HepG2 (cell line): ENCODE results near the gene CLEC3A. TPM values are rescaled to one million over a fixed set of nuclear protein-coding genes. Genes with fewer than 3 reads are reported as not detected.

Experiments
- ATAC-seq: fragments of 200-7000 bp; cut with Tn5 transposase; 3 replicates; pipeline ENCODE4 v1.9.1; 2020; ENCODE audit warnings: mild to moderate bottlenecking, moderate library complexity
- BruUV-seq: library from RNA; stranded (reverse); fragments of 400-500 nt; replicated peaks from 2 replicates; lab custom pipeline; 2021; lab: Mats Ljungman, UMichigan
- CTCF ChIA-PET: fragments of 300-600 bp; formaldehyde crosslinking; extraction: SDS; loops from one replicate; lab custom pipeline; 2021; ENCODE audit warnings: low total read pairs, inconsistent platforms, low intra/inter-chr PET ratio; lab: Yijun Ruan, JAX
- POLR2A ChIA-PET: fragments of 350-600 bp; sonication (Branson Sonifier 250); formaldehyde crosslinking; loops from one replicate; lab custom pipeline; 2020; ENCODE audit warnings: antibody characterized with exemption, inconsistent platforms; lab: Yijun Ruan, JAX
- DNase-seq: peaks from one replicate; pipeline ENCODE4 v3.0.0-alpha.2; 2015; ENCODE audit warnings: low spot score
- FAIRE-seq: peaks from 3 replicates; lab custom pipeline; 2011; peaks lifted over from hg19 to GRCh38; lab: Jason Lieb, UNC
- H2AFZ ChIP-seq: one replicate; pipeline ENCODE4 v1.6.1; 2011; ENCODE audit warnings: low read length, inconsistent platforms
- H3K27ac ChIP-seq: fragments of 300-600 bp; 3 replicates; pipeline ENCODE4 v1.8.0; 2011; ENCODE audit warnings: mixed run types, mild to moderate bottlenecking, mixed read lengths, low read length, inconsistent platforms; ENCODE audit not compliant: insufficient read depth; ENCODE audit errors: extremely low read length
- H3K27me3 ChIP-seq, 2 experiments: fragments of 200-600 bp in 1 of 2; 2 replicates in 1 of 2; 3 replicates in 1 of 2; pipeline versions ENCODE4 v1.6.0 to v1.8.0; 2011; ENCODE audit warnings: low read length in 2 of 2, mild to moderate bottlenecking in 2 of 2, moderate library complexity in 2 of 2, inconsistent platforms in 1 of 2; ENCODE audit not compliant: insufficient read depth in 2 of 2, control insufficient read depth in 1 of 2
- H3K36me3 ChIP-seq, 2 experiments: fragments of 200-600 bp in 1 of 2; replicated peaks in 1 of 2; 2 replicates in 1 of 2; 3 replicates in 1 of 2; pipeline versions ENCODE4 v1.5.1 to v1.8.0; 2011; ENCODE audit warnings: low read length in 2 of 2, inconsistent platforms in 1 of 2; ENCODE audit not compliant: insufficient read depth in 2 of 2, control insufficient read depth in 1 of 2
- H3K4me1 ChIP-seq: 2 replicates; pipeline ENCODE4 v1.5.1; 2012; ENCODE audit warnings: low read length, inconsistent platforms; ENCODE audit not compliant: insufficient read depth
- H3K4me2 ChIP-seq: 2 replicates; pipeline ENCODE4 v1.6.0; 2011; ENCODE audit warnings: low read depth, low read length, inconsistent platforms
- H3K4me3 ChIP-seq, 3 experiments: fragments of 200-600 bp in 1 of 3; sonication (generic), shearing (Covaris generic) in 1 of 3; replicated peaks in 1 of 3; 2 replicates each; pipeline ENCODE4 v1.5.1; 2011 to 2016; ENCODE audit warnings: low read length in 3 of 3, inconsistent platforms in 2 of 3, low read depth in 2 of 3, mild to moderate bottlenecking in 2 of 3, control low read depth in 1 of 3, mixed read lengths in 1 of 3; ENCODE audit not compliant: insufficient read depth in 1 of 3
- H3K79me2 ChIP-seq: one replicate; pipeline ENCODE4 v1.6.1; 2011; ENCODE audit warnings: low read length, inconsistent platforms; ENCODE audit not compliant: insufficient read depth
- H3K9ac ChIP-seq: 2 replicates; pipeline ENCODE4 v1.6.0; 2011; ENCODE audit warnings: mild to moderate bottlenecking, low read depth, low read length, inconsistent platforms; ENCODE audit not compliant: insufficient read depth
- H3K9me3 ChIP-seq: 2 replicates; pipeline ENCODE4 v1.5.1; 2012; ENCODE audit warnings: mild to moderate bottlenecking, low read length
- H4K20me1 ChIP-seq: 2 replicates; pipeline ENCODE4 v1.6.0; 2011; ENCODE audit warnings: inconsistent platforms, mild to moderate bottlenecking, low read length, moderate library complexity; ENCODE audit not compliant: insufficient read depth
- FOXK1 ChIP-seq: sonication (generic); formaldehyde crosslinking; IDR thresholded peaks from 2 replicates; pipeline ENCODE4 v1.4.0; 2020; ENCODE audit warnings: low read depth, missing genetic modification reagents, borderline replicate concordance
- PAWR ChIP-seq: sonication (generic); formaldehyde crosslinking; IDR thresholded peaks from 2 replicates; pipeline ENCODE4 v1.4.0; 2020; ENCODE audit warnings: missing genetic modification reagents, mild to moderate bottlenecking, borderline replicate concordance
- REL ChIP-seq: sonication (generic); formaldehyde crosslinking; conservative IDR thresholded peaks from 2 replicates; pipeline ENCODE4 v1.8.0; 2022; ENCODE audit warnings: mild to moderate bottlenecking, missing genetic modification reagents, moderate library complexity
- SAFB2 ChIP-seq: sonication (generic); formaldehyde crosslinking; IDR thresholded peaks from 2 replicates; pipeline ENCODE4 v1.5.1; 2020; ENCODE audit warnings: missing genetic modification reagents, low read depth, mild to moderate bottlenecking, borderline replicate concordance
- STAG1 ChIP-seq: sonication (generic); formaldehyde crosslinking; IDR thresholded peaks from 2 replicates; pipeline ENCODE4 v1.4.0; 2020; ENCODE audit warnings: missing genetic modification reagents
- TGIF2 ChIP-seq: IDR thresholded peaks from 2 replicates; pipeline ENCODE4 v1.6.1; 2016; ENCODE audit warnings: control low read depth, missing compliant biosample characterization
- TSC22D2 ChIP-seq: sonication (generic); formaldehyde crosslinking; IDR thresholded peaks from 2 replicates; pipeline ENCODE4 v1.5.1; 2020; ENCODE audit warnings: missing genetic modification reagents, mild to moderate bottlenecking, borderline replicate concordance
- ZC3H4 ChIP-seq: sonication (generic); formaldehyde crosslinking; IDR thresholded peaks from 2 replicates; pipeline ENCODE4 v1.4.0; 2020; ENCODE audit warnings: missing genetic modification reagents, borderline replicate concordance
- ZNF230 ChIP-seq: sonication (generic); formaldehyde crosslinking; IDR thresholded peaks from 2 replicates; pipeline ENCODE4 v1.4.0; 2020; ENCODE audit warnings: mild to moderate bottlenecking, missing genetic modification reagents
- ZNF367 ChIP-seq: sonication (generic); formaldehyde crosslinking; IDR thresholded peaks from 2 replicates; pipeline ENCODE4 v1.4.0; 2020; ENCODE audit warnings: missing genetic modification reagents, borderline replicate concordance
- ZNF720 ChIP-seq: sonication (generic); formaldehyde crosslinking; IDR thresholded peaks from 2 replicates; pipeline ENCODE4 v1.4.0; 2020; ENCODE audit warnings: missing genetic modification reagents
- WGBS: methylation state at CpG from one replicate; pipeline ENCODE4 v1.1.6; 2017; ENCODE audit warnings: low lambda C conversion rate; 5-methylcytosine and 5-hydroxymethylcytosine counted together
- in situ Hi-C: cut with HindIII; loops from 2 replicates; pipeline ENCODE4 v1.10.0; 2017; ENCODE audit warnings: low pct_unique_long_range_greater_than_20kb; ENCODE audit not compliant: extremely low pct_ligation_motif_present
- intact Hi-C: fragments of 100-400 bp; cut with micrococcal nuclease; formaldehyde crosslinking; loops from one replicate; pipeline ENCODE4 v1.10.0; 2022; ENCODE audit not compliant: unreplicated experiment
- polyA plus RNA-seq, 8 experiments: library from polyadenylated mRNA; depleted of rRNA in 3 of 8; stranded (reverse) in 7 of 8; unstranded in 1 of 8; fragments of >200 nt; fragmentation: Illumina TruSeq in 4 of 8; extraction: Trizol in 4 of 8; gene quantifications; 2 replicates each; pipeline versions ENCODE4 v1.2.1 to v1.2.3, GENCODE V29; 2011 to 2016; ENCODE audit warnings: low read depth in 4 of 8, missing spikeins in 1 of 8, mixed read lengths in 1 of 8; ENCODE audit not compliant: insufficient read depth in 1 of 8
- total RNA-seq, 5 experiments: library from RNA; depleted of rRNA; stranded (reverse); fragments of >200 nt; fragmentation: Illumina TruSeq; extraction: Trizol; gene quantifications; 2 replicates each; pipeline ENCODE4 v1.2.3, GENCODE V29; 2016; ENCODE audit warnings: low read depth in 1 of 5
- TF ChIP-seq, protein P1 (sequence below): sonication (generic); formaldehyde crosslinking; IDR thresholded peaks from 2 replicates; pipeline ENCODE4 v1.4.0; 2020; ENCODE audit warnings: missing genetic modification reagents
- TF ChIP-seq, protein P2 (sequence below): IDR thresholded peaks from 2 replicates; pipeline ENCODE4 v1.6.1; 2016; ENCODE audit warnings: low read depth, missing genetic modification reagents, missing compliant biosample characterization
- TF ChIP-seq, protein P3 (sequence below): sonication (generic); formaldehyde crosslinking; IDR thresholded peaks from 2 replicates; pipeline ENCODE4 v1.4.0; 2020; ENCODE audit warnings: missing genetic modification reagents, low read depth, mild to moderate bottlenecking, borderline replicate concordance

The CLEC3A gene
- total and polyA plus RNA-seq, 2 of the 13 experiments (the other 11 are each of a cell fraction or from before 2014, with no cell fraction given): not detected

DNA sequence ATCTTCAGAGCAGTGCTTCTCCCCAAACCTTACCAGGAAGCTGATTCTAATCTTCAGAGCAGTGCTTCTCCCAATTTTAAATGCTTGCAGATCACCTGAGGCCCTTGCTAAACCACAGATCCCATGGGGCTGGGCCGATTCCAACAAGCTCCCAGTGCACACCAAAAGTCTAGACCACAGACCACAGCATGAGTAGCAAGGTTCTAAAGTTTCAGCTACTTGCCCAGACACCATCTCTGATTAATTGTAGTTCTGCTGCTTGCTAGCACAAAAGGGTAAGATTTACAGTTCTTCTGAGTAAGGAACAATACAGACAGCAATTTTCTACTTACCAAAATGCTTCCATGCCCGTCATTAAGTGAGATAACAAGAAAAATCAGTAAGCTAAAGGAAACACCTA lies 12.2 kb downstream of the CLEC3A start (continued):
- TF ChIP-seq TSC22D2 (CRISPR knock-in tag): no peak
- TF ChIP-seq FOXK1 (CRISPR knock-in tag): no peak
- no peak for TF ChIP-seq ZNF720 (CRISPR knock-in tag)
- no peak for TF ChIP-seq ZNF367 (CRISPR knock-in tag)
- no peak for TF ChIP-seq SAFB2

DNA sequence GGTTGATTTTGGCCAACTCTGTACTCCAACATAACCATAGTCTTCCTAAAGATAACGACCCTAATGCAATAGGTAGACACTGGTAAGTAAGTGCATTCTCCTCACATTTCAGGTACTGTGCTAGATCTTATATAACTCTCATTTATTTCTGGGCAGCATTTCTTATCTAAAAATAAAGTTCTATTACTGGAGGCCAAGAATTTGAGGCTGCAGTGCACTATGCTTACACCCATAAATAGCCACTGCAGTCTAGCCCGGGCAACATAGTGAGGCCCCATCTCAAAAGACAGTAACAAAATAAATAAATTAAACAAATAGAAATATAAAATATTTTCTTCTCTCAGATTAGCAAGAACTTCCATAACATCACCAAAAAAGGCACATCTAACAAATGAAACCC lies 12.7 kb downstream of the CLEC3A start:
- no peaks in the 10 kb centered on the region for H3K9me3 ChIP-seq
- H3K4me3 ChIP-seq: no peak overlapping the region
- H3K27ac ChIP-seq: no peak overlapping the region
- no peaks in the 10 kb centered on the region for H3K4me1 ChIP-seq
- no peak for ATAC-seq
- intact Hi-C loops: no loop called here
- H3K9ac ChIP-seq: no peak overlapping the region
- ChIA-PET CTCF (no interaction called here), POLR2A (no interaction called here)
- no TSS peak for BruUV-seq
- FAIRE-seq: no peak
- DNase-seq: no peak
- in situ Hi-C loops: no loop called here
- no peaks in the 10 kb centered on the region for H3K36me3 ChIP-seq
- WGBS: 2% methylated on average over 2 of the region's 2 CpGs
- no peak overlapping the region for H2AFZ ChIP-seq
- no peaks in the 10 kb centered on the region for H3K79me2 ChIP-seq
- no peaks in the 10 kb centered on the region for H4K20me1 ChIP-seq
- H3K27me3 ChIP-seq: no peaks in the 10 kb centered on the region; a peak in 1 of 5 replicates
- H3K4me2 ChIP-seq: no peak overlapping the region
- no peak for TF ChIP-seq REL (CRISPR knock-in tag)
- TF ChIP-seq, protein P1, sequence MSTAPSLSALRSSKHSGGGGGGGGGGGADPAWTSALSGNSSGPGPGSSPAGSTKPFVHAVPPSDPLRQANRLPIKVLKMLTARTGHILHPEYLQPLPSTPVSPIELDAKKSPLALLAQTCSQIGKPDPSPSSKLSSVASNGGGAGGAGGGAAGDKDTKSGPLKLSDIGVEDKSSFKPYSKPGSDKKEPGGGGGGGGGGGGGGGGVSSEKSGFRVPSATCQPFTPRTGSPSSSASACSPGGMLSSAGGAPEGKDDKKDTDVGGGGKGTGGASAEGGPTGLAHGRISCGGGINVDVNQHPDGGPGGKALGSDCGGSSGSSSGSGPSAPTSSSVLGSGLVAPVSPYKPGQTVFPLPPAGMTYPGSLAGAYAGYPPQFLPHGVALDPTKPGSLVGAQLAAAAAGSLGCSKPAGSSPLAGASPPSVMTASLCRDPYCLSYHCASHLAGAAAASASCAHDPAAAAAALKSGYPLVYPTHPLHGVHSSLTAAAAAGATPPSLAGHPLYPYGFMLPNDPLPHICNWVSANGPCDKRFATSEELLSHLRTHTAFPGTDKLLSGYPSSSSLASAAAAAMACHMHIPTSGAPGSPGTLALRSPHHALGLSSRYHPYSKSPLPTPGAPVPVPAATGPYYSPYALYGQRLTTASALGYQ (CRISPR knock-in tag): no peak
- TF ChIP-seq STAG1 (CRISPR knock-in tag): no peak
- no peak for TF ChIP-seq TGIF2 (CRISPR knock-in tag)
- no peak for TF ChIP-seq PAWR (CRISPR knock-in tag)
- TF ChIP-seq, protein P2, sequence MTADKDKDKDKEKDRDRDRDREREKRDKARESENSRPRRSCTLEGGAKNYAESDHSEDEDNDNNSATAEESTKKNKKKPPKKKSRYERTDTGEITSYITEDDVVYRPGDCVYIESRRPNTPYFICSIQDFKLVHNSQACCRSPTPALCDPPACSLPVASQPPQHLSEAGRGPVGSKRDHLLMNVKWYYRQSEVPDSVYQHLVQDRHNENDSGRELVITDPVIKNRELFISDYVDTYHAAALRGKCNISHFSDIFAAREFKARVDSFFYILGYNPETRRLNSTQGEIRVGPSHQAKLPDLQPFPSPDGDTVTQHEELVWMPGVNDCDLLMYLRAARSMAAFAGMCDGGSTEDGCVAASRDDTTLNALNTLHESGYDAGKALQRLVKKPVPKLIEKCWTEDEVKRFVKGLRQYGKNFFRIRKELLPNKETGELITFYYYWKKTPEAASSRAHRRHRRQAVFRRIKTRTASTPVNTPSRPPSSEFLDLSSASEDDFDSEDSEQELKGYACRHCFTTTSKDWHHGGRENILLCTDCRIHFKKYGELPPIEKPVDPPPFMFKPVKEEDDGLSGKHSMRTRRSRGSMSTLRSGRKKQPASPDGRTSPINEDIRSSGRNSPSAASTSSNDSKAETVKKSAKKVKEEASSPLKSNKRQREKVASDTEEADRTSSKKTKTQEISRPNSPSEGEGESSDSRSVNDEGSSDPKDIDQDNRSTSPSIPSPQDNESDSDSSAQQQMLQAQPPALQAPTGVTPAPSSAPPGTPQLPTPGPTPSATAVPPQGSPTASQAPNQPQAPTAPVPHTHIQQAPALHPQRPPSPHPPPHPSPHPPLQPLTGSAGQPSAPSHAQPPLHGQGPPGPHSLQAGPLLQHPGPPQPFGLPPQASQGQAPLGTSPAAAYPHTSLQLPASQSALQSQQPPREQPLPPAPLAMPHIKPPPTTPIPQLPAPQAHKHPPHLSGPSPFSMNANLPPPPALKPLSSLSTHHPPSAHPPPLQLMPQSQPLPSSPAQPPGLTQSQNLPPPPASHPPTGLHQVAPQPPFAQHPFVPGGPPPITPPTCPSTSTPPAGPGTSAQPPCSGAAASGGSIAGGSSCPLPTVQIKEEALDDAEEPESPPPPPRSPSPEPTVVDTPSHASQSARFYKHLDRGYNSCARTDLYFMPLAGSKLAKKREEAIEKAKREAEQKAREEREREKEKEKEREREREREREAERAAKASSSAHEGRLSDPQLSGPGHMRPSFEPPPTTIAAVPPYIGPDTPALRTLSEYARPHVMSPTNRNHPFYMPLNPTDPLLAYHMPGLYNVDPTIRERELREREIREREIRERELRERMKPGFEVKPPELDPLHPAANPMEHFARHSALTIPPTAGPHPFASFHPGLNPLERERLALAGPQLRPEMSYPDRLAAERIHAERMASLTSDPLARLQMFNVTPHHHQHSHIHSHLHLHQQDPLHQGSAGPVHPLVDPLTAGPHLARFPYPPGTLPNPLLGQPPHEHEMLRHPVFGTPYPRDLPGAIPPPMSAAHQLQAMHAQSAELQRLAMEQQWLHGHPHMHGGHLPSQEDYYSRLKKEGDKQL (CRISPR knock-in tag): no peak
- TF ChIP-seq ZNF230: no peak
- TF ChIP-seq, protein P3, sequence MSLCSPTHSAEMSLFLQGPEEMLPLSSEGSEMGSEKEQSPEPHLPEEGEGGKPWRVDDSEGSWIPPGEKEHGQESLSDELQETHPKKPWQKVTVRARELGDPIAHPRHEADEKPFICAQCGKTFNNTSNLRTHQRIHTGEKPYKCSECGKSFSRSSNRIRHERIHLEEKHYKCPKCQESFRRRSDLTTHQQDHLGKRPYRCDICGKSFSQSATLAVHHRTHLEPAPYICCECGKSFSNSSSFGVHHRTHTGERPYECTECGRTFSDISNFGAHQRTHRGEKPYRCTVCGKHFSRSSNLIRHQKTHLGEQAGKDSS (CRISPR knock-in tag): no peak
- no peak for TF ChIP-seq ZC3H4 (CRISPR knock-in tag)
